ENCODE measurements around the gene KAZN. TPM values are rescaled to one million over a fixed set of nuclear protein-coding genes. Genes with fewer than 3 reads are reported as not detected.

Gene KAZN
- total and polyA plus RNA-seq, 2 experiments from 2014 or later, result 7.9 to 15.6 TPM

DNA sequence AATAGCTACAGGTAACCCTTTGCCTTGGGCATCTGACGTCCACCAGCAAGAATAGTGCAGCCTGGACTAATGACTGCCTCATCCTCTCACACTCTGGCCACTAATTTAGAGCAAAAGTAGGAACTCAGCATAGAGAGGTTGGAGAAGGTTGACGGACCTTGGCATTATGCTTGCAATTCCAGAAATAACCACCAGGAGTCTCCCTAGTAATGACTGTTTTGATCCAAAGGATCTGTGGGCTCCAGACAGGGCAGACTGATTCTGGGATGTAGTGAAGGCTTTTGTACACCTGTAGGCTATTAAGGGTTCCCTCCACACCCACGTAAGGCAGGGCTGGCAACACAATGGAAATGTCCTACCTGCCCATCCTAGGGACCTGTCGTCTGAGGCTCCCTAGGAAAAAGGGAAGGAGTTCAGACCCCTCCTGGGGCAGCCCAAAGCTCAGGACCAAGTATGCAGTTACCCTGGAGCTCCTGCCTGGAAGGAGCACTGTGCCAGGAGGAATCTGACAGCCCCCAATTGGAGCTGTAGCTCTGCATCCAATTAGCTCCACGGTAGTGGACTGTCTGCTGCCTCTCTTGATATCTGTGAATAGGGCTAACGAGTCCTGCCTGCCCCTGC lies 464.1 kb downstream of the KAZN start:
- Histone ChIP-seq H3K36me3 (replicated peaks; ENCODE audit: insufficient read depth, low read depth) (no peaks in the 10 kb centered on the region), H3K27me3 (no peaks in the 10 kb centered on the region), H3K4me3 (no peak overlapping the region), H3K9me2 (replicated peaks; ENCODE audit: insufficient read depth) (no peaks in the 10 kb centered on the region), H3K4me1 (ENCODE audit: insufficient read depth) (peaks cover 6% of the 10 kb centered on the region), H3K4me2 (no peak overlapping the region), H3K9me3 (ENCODE audit: low read depth) (no peaks in the 10 kb centered on the region), H3K79me2 (no peaks in the 10 kb centered on the region), H3K27ac (no peak overlapping the region), H2AFZ (no peak overlapping the region), H4K20me1 (ENCODE audit: insufficient read depth, poor library complexity, severe bottlenecking) (no peaks in the 10 kb centered on the region)
- WGBS (ENCODE audit: low lambda C conversion rate, missing lambda C conversion rate), result 94% methylated on average over 6 of the region's 6 CpGs
- TF ChIP-seq EZH2 (IDR thresholded peaks at IDR 0.05; ENCODE audit: borderline replicate concordance), result no peak
- TF ChIP-seq, protein P1, sequence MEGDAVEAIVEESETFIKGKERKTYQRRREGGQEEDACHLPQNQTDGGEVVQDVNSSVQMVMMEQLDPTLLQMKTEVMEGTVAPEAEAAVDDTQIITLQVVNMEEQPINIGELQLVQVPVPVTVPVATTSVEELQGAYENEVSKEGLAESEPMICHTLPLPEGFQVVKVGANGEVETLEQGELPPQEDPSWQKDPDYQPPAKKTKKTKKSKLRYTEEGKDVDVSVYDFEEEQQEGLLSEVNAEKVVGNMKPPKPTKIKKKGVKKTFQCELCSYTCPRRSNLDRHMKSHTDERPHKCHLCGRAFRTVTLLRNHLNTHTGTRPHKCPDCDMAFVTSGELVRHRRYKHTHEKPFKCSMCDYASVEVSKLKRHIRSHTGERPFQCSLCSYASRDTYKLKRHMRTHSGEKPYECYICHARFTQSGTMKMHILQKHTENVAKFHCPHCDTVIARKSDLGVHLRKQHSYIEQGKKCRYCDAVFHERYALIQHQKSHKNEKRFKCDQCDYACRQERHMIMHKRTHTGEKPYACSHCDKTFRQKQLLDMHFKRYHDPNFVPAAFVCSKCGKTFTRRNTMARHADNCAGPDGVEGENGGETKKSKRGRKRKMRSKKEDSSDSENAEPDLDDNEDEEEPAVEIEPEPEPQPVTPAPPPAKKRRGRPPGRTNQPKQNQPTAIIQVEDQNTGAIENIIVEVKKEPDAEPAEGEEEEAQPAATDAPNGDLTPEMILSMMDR (IDR thresholded peaks at IDR 0.05; ENCODE audit: poor library complexity), result peak; percentile 43
- no peak for TF ChIP-seq EZH2phosphoT487 (IDR thresholded peaks at IDR 0.05; ENCODE audit: low read depth, severe bottlenecking, unreplicated experiment)
- DNase-seq (ENCODE audit: low spot score), result peak; percentile 27

DNA sequence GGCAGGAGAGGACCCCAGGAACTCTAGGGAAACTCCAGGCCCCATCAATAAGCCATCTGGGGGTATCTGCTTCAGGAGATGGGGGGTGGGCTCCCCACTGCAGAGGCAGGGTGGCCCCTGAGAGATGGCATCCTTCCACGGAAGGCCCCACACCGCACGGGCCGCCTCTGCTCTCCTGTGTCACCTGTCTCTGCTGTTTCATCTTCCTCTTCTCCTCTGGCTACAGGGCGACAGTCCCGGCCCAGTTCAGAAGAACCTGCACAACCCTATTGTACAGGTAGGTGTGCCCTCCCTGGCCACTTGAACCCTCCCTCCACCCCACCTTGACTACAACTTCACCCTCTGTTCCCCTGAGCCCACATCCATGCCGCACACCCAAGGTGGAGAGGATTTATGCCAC lies 464.9 kb downstream of the KAZN start:
- 98% methylated on average over 7 of the region's 7 CpGs for WGBS (ENCODE audit: low lambda C conversion rate, missing lambda C conversion rate)
- H3K79me2 ChIP-seq, result no peaks in the 10 kb centered on the region
- TF ChIP-seq EZH2 (IDR thresholded peaks at IDR 0.05; ENCODE audit: borderline replicate concordance) (no peak), EZH2phosphoT487 (IDR thresholded peaks at IDR 0.05; ENCODE audit: low read depth, severe bottlenecking, unreplicated experiment) (no peak)
- TF ChIP-seq, protein P1 (IDR thresholded peaks at IDR 0.05; ENCODE audit: poor library complexity), result no peak
- no peaks in the 10 kb centered on the region for H3K9me2 ChIP-seq (replicated peaks; ENCODE audit: insufficient read depth)
- H3K27me3 ChIP-seq, result no peaks in the 10 kb centered on the region
- H3K4me3 ChIP-seq, result no peak overlapping the region
- H4K20me1 ChIP-seq (ENCODE audit: insufficient read depth, poor library complexity, severe bottlenecking), result no peaks in the 10 kb centered on the region
- H3K27ac ChIP-seq, result no peak overlapping the region
- H3K4me1 ChIP-seq (ENCODE audit: insufficient read depth), result peaks cover 6% of the 10 kb centered on the region
- no peaks in the 10 kb centered on the region for H3K9me3 ChIP-seq (ENCODE audit: low read depth)
- no peak overlapping the region for H2AFZ ChIP-seq
- no peak for DNase-seq (ENCODE audit: low spot score)
- no peak overlapping the region for H3K4me2 ChIP-seq
- H3K36me3 ChIP-seq (replicated peaks; ENCODE audit: insufficient read depth, low read depth), result no peaks in the 10 kb centered on the region

DNA sequence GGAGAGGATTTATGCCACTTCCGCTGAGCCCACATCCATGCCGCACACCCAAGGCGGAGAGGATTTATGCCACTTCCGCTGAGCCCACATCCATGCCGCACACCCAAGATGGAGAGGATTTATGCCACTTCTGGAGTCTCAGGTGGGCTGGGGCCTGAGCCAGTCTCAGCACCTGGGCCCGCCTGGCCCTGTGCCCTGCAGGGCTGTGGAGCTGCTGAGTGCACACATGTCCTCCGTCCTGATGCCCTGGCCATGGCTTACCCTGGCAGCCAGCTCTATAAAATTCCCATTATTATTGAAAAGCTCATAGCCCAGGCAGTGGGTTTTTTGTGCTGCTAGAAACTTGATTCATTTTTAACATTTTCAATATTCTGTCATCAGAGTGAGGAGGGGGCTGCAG lies 465.3 kb downstream of the KAZN start:
- H2AFZ ChIP-seq, result no peak overlapping the region
- no peaks in the 10 kb centered on the region for H3K9me3 ChIP-seq (ENCODE audit: low read depth)
- no peaks in the 10 kb centered on the region for H3K79me2 ChIP-seq
- no peak for TF ChIP-seq EZH2phosphoT487 (IDR thresholded peaks at IDR 0.05; ENCODE audit: low read depth, severe bottlenecking, unreplicated experiment)
- no peak for TF ChIP-seq EZH2 (IDR thresholded peaks at IDR 0.05; ENCODE audit: borderline replicate concordance)
- TF ChIP-seq, protein P1 (IDR thresholded peaks at IDR 0.05; ENCODE audit: poor library complexity), result no peak
- H3K4me1 ChIP-seq (ENCODE audit: insufficient read depth), result peaks cover 6% of the 10 kb centered on the region
- DNase-seq (ENCODE audit: low spot score), result no peak
- no peak overlapping the region for H3K4me2 ChIP-seq
- no peaks in the 10 kb centered on the region for H3K36me3 ChIP-seq (replicated peaks; ENCODE audit: insufficient read depth, low read depth)
- 96% methylated on average over 7 of the region's 7 CpGs for WGBS (ENCODE audit: low lambda C conversion rate, missing lambda C conversion rate)
- H4K20me1 ChIP-seq (ENCODE audit: insufficient read depth, poor library complexity, severe bottlenecking), result no peaks in the 10 kb centered on the region
- H3K9me2 ChIP-seq (replicated peaks; ENCODE audit: insufficient read depth), result no peaks in the 10 kb centered on the region
- no peaks in the 10 kb centered on the region for H3K27me3 ChIP-seq
- no peak overlapping the region for H3K4me3 ChIP-seq
- no peak overlapping the region for H3K27ac ChIP-seq
